Measurements from ENCODE around the gene LRMDA. TPM values are rescaled to one million over a fixed set of nuclear protein-coding genes. Genes with fewer than 3 reads are reported as not detected.
"Not testable (repeated sequence)": the region's sequence is repeated elsewhere in the genome, so short reads cannot be mapped to it uniquely, and the experiment has no call there.

Gene LRMDA
- total RNA-seq, 1 experiment from 2014 or later, result not detected

- DNase-seq (ENCODE audit: low read depth), result no peak
These were observed 687.6 kb downstream of the LRMDA start for GRCh38 chr10:76119036-76119435.

DNA sequence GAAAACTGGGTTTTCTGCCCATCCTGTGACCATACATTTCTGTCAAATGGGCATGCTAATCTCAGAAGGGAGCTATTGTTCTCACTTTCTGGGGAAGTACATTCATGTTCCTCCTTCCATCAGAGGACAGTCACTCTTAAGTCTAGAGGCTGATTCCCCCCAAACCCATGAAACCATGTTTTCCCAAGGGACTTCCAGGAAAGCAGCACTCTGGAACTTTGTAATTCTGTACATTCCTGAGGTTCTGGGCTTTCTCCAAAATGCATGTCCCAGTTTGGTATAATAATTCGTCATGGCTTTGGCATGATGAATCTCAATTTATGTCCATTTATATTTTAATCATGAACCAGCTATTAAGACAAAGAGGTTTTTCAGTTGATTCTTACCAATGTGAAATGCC is 688.1 kb downstream of the LRMDA start:
- DNase-seq (ENCODE audit: low read depth), result no peak

DNA sequence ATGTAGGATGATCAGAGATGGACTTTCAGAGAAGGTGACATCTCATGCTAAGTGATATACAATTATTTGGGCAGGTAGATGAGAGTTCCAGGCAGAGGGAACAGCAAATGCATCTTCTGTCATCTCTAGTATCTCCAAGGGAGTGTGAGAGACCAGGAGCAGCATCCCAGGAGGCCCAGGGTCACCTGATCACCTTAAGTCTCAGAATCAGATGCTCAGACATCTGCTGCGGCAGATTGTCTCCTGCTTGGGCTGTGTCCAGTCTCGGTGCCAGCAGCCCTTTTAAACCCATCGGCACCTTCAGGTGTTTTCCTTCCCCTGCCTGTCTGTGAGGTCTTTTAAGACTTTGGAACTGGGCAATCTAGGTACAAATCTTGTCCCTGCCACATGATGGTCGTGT is 690.6 kb downstream of the LRMDA start:
- no peak for DNase-seq (ENCODE audit: low read depth)

- no peak for DNase-seq (ENCODE audit: low read depth)
These were observed 692.9 kb downstream of the LRMDA start for GRCh38 chr10:76124280-76124679.

DNA sequence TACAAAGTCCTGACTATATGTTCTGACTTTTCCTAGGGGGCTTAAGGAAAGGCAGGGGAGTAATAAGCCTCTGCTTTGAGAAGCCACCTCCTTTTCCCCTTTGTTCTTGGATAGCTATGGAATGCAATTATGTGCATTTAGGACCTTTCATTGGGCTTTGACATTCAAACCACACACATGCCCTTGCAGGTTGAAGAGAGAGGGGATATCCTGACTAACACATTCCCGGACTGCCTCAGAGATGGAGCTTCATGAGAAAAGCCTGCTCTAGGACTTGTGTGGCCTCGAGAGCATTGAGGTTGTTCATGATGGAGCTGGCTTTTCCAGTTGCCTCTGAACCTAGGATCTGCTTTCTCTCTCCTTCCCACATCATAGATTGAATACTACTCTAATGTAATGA is 694.5 kb downstream of the LRMDA start:
- no peak for DNase-seq (ENCODE audit: low read depth)

GRCh38 chr10:76126607-76127527 is 695.4 kb downstream of the LRMDA start:
- DNase-seq (ENCODE audit: low read depth), result no peak

- DNase-seq (ENCODE audit: low read depth), result no peak
These were observed 696.7 kb downstream of the LRMDA start for GRCh38 chr10:76127984-76128589.

DNA sequence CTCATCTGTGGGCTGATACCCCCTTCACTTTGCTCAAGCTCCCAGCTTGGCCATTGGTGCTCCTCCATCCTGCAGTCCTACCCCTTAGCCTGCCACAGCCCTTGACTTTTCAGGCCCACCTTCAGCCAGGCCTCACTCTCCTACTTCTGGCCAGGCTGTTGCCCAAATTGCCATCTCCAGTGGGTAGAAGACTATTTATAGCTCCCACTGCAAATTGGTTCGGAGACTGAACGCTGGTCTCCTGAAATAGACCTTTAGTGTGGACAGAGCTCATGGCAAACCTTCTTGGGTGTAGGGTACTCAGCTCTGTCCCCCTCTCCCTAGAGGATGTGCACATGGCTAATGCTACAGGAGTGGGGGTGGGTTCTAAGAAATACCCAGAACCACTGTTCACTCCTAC is 697.8 kb downstream of the LRMDA start:
- no peak for DNase-seq (ENCODE audit: low read depth)

DNA sequence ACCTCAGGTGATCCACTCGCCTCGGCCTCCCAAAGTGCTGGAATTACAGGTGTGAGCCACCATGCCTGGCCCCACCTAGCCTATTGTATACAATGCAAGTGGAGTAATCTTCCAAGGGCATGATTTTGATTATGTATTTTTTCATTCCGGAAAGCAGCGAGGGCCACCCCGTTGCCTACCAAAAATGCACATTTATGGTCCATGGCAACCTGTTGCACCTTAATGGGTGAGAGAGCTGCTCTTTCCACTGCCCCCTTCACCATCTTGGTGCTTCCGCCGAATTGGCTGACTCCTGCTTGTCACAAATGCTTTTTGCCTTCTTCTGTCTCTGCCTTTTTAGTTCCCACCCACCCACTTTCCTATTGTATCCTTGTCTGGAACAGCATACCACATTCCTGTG is 699.5 kb downstream of the LRMDA start:
- no peak for DNase-seq (ENCODE audit: low read depth)

- DNase-seq (ENCODE audit: low read depth), result no peak
These were observed 702.3 kb downstream of the LRMDA start for GRCh38 chr10:76133597-76134255.

- no peak for DNase-seq (ENCODE audit: low read depth)
These were observed 705.5 kb downstream of the LRMDA start for GRCh38 chr10:76136961-76137360.

DNA sequence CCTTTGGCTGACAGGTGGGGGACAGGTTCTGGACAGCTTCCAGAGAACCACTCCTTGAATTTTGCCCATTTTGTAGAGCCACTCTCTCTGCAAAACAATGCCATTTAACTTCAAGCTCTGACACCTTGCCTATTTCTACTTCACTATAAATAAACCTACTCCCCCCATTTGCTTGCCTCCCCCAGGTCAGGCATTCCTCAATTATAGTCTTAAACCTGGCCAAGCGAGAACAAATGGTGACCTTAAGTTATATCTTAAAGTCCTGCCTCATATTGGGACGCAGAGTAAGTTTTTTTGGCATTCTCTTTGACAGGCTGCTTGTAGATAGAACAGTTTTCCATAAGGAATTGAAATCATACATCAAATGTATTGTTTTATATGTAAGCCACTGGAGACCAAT is 706.9 kb downstream of the LRMDA start:
- DNase-seq (ENCODE audit: low read depth), result no peak

DNA sequence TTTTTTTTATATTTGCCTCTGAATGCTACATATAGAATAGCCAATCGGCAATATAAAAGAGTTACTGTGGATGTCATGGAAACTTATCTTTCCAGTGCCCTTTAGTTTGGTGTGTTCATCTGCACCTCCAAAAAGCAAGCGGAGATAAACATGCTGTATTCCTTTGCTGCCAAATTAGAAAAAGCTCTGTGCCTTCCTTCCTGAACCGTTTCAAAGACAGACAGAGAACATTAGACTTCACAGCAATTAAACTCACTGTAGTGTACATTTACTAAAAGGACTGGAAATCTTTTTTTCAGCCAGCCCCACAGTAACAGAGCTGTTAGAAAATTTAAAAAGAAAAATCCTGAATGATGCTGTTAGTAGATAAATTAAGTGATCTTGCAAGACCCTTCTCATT is 707.5 kb downstream of the LRMDA start:
- DNase-seq (ENCODE audit: low read depth), result no peak

DNA sequence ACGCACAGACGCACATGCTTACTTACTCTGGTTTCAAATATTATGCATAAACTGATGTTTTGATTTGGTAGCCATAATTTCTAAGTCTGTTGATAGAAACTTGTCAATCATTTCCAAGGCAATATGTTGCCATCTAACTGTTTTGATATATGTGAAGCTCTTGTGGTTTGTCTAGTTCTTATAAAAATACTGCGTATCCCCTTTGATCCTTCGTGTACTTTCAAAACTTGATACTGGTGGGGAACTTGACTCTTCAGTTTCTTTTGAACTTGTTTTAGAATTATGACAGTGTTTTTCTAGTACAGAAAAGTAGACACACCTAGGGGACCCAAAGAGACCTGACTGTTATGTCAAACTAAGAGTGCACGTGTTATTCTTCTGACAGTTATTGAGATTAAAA is 708.0 kb downstream of the LRMDA start:
- no peak for DNase-seq (ENCODE audit: low read depth)

DNA sequence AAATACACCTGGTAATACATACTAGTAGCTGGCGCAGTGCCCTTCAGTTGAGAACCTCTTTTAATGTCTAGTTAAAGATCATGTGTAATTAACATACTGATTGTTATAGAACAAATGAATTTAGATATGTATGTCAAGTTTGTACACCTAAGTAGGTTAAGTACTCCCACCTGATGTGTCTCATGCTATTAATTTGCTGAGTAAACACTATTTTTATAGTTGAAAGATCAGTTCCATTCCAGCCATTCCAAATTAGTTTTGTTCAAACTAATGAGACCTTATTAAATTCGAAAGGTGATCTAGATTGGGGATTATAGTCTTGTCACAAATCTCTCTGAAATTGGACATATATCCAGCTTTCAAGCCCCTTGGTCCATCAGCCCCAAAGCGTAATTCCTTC is 710.0 kb downstream of the LRMDA start:
- no peak for DNase-seq (ENCODE audit: low read depth)

- not testable (repeated sequence) for DNase-seq (ENCODE audit: low read depth)
These were observed 716.8 kb downstream of the LRMDA start for GRCh38 chr10:76148217-76148616.

DNA sequence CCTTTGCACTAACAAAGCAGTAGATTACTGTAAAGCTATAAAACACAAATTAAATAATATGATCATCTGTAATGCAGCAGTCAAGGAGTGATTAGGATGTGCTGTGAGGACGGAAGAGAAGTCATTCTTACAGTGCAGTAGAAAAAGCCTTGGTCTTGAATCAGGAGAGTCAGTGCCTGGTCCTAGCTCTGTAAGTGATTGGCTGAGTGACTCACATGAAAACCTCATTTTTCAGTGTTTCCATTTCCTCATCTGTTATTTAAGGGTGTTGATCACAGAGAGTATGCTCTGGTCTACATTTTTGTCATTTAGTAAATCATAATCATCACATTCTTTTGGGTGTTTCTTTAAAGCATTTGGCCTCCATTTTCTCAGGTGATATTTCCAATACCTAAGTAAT is 717.8 kb downstream of the LRMDA start:
- no peak for DNase-seq (ENCODE audit: low read depth)

GRCh38 chr10:76149602-76150138 is 718.2 kb downstream of the LRMDA start:
- DNase-seq (ENCODE audit: low read depth), result no peak

DNA sequence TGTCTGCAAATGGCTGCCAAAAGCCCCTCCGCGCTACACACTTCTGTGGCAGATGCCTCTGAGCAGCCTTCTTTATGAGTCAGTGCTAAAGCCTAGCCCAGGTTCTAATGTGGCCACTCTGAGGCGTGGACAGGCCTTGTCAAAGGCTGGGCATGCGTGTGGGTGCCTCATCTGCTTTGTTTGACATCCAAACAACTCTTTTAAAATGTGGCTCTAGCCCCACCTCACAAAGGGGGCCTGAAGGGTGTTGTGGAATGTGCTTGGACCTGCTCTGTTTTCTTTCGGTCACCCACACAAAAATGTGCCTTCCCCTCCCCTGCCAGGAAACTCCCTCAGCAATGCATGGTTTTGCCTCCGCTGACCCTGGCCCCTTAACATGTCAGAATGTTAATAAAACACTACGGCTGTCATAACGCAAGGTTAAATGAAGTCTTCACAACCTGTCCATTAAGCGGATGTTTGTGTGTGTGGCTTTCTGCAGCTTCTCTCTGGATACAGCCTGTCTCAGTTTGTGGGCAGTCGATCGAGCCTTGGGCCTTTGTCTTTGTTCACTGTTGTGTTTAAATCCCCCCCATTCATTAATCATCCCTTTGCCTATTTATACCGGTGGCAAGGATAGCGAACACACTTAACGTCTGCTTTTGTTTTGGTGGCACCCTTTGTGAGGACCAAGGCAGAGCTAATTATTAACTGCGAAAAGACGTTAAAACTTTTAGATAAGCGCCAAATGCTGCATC is 718.9 kb downstream of the LRMDA start:
- DNase-seq (ENCODE audit: low read depth), result peak; percentile 4

DNA sequence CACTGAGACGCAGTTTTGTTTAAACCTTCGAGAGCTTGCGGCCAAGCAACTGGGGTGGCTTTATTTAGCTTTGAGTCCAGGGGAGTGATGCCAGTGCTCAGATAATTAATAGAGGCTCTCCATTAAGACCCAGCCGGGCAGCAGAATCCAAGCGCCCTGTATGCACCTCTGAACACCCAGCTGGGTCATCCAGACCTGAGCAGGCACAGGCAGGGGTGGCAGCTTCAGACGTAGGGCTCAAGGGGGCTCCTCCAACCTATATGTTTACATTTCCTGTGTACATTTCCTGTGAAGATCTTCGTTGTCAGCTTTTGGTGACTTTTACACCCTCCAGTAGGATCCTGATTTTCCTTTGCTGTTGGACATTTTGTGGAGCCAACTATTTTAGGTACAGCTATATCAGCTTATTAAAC is 719.5 kb downstream of the LRMDA start:
- no peak for DNase-seq (ENCODE audit: low read depth)

DNA sequence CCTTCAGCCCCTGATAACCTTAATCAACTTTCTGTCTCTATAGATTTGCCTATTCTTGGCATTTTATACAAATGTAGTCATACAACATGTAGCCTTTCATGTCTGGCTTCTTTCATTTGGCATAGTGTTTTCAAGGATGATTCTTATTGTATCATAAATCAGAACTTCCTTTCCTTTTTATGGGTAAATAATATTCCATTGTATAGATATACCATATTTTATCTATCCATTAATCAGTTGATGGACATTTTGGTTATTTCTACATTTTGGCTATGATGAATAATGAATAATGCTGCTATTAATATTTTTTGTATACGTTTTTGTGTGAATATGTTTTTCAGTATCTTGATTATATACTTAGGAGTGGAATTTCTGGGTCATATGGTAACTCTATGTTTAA is 720.8 kb downstream of the LRMDA start:
- no peak for DNase-seq (ENCODE audit: low read depth)

DNA sequence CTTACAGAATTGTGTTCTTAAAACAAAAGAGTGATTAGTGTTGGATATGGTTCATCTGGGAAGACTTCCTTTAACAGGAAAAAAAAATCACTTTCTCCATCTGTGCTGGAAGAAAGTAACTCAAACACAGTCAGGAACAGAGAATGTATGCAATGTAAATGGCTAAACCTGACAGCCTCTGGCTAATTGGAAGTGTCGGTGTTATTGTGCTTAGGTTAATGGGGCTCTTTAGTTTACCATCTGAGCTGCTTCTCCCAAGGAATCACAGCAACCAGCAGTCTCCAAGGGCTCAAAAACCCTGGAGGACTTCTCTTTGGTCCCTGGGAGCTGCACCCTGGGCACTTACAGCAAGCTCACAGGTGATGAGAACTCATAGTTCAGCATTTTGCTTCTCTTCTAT is 724.5 kb downstream of the LRMDA start:
- DNase-seq (ENCODE audit: low read depth), result no peak

Measured in Daoy (cell line).